Measurements from ENCODE around the gene TAL1.
A peak's percentile ranks its signal among the peaks of the same experiment; 100 is the strongest.

The TAL1 gene

GRCh38 chr1:47186267-47187185, 45.5 kb downstream of the TAL1 start:
- DNase-seq = no peak

- peak in 1 of 2 experiments; percentile 15 for DNase-seq
Observed at GRCh38 chr1:47184822-47185677, 47.0 kb downstream of the TAL1 start.

DNA sequence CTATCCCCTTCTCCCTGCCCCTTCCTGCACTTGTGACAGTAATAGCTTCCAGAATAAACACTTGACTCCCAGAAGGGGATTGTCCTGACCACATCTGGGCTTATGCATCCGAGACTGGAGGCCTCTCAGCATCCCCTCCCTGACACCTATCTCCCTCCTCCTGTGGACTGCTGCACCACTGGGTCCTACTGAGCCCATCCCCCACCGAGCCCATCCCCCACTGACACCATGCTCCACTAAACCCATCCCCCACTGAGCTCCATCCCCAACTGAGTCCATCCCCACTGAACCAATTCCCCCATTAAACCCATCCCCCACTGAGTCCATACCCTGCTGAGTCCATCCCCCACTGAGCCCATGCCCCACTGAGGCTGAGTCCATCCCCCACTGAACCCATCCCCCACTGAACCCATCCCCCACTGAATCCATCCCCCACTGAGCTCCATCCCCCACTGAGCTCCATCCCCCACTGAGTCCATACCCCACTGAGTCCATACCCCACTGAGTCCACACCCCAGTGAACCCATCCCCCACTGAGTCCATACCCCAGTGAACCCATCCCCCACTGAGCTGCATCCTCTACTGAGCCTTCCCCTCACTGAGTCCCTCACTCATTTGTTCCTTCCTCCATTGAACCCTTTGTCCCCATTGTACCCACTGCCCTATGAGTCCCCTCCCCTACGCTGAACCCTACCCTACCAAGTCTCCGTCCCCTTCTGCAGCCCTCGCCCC, 47.8 kb downstream of the TAL1 start:
- no peak for DNase-seq

DNA sequence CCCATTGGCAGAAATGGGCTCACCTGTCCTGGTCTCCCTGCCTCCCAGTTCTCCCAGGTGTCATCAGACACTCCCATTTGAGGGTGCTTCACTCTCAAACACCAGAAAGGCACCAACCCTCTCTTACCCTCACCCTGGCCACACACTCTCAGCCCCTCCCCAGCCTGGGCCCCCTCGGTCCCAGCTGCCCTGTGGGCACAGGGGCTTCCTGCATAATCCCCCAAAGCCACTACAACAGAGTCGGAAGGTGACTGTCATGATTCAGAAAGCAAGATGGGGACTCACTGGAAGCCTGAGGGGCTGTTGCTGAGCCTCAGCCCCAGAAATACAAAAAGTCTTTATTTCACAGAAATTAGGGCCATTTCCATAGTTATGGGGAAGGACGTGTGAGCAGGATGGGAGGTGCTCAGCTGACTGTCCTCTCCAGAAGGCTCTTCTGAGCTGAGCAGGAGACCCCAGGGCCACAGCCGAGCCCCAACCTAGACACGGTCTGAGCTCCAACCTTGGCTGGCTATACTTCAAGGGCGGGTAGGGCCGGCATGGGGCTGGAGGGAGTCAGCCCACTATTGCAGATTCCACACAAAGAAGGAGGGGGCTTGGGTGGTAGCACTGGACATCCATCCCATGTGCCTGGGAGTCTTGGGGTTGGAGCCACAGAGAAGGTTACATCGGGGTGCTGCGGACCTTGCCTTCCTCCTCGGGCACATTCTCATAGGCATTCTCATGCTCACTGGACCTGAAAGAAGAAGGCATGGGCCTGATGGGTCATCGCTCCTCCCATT, 48.5 kb downstream of the TAL1 start:
- DNase-seq = no peak

GRCh38 chr1:47182676-47183235, 49.3 kb downstream of the TAL1 start:
- DNase-seq = no peak

DNA sequence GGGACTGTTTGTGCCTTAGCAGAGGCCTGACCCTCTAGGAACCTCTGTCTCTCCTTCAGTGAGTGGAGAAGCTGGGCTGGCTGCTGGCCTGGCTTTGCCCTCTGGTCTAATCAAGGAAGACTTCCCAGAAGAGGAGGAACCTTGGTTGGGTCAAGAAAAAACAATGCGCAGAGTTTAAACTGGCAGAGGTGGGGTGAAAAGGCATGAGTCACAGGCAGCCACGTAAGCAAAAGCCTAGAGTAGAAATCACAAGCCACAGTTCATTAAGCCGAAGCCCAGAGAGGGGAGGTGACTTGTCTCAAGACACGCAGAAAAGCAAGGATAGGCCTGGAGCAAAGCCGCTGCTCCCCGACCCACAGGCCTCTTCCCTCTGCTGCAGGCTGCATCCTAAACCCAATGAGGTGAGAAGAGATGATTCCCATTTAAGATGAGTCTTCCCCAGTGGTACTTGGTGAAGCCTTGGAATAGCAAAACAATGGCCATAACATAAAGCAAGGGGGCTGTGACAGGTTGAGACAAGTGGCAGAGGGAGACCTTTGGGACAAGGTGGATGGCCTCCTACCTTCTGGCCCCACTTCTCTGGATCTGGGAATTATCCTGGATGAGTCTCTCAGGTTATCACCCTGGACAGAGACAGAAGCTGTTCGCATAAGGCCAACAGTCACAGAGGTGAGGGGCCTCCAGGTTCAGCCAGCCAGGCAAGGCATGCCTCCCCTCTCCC, 49.9 kb downstream of the TAL1 start:
- no peak for DNase-seq

GRCh38 chr1:47181095-47181954, 50.7 kb downstream of the TAL1 start:
- DNase-seq = peak in 1 of 2 experiments; percentile 57

GRCh38 chr1:47180603-47181094, 51.4 kb downstream of the TAL1 start:
- no peak for DNase-seq

DNA sequence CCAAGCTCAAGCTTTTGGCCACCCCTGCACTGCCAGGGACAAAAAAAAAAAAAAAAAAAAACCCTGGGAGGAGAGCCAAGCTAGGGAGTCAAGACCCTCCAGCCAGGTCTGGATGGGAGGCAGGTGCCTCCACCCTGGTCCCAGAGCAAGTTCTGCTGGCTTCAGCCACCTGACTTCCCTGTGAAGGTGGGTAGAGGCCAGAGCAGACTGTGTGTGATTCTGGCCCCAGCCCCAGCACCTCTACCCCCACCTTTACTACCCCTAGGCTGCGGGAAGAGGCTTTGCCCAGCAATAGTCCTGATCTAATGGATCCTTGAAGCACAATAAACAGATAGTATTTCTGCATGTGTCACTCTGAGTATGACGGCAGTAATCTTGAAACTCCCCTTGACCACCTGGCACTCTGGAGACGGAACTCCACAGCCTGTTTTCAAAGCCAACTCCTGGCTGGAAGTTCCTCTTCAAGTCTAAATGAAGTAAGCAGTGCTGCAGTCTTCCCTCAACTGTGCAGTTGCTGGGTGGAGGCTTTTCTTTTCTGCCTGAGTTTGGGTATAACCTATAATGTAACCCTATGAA, 51.9 kb downstream of the TAL1 start:
- peak in 1 of 2 experiments; percentile 68 for DNase-seq

DNA sequence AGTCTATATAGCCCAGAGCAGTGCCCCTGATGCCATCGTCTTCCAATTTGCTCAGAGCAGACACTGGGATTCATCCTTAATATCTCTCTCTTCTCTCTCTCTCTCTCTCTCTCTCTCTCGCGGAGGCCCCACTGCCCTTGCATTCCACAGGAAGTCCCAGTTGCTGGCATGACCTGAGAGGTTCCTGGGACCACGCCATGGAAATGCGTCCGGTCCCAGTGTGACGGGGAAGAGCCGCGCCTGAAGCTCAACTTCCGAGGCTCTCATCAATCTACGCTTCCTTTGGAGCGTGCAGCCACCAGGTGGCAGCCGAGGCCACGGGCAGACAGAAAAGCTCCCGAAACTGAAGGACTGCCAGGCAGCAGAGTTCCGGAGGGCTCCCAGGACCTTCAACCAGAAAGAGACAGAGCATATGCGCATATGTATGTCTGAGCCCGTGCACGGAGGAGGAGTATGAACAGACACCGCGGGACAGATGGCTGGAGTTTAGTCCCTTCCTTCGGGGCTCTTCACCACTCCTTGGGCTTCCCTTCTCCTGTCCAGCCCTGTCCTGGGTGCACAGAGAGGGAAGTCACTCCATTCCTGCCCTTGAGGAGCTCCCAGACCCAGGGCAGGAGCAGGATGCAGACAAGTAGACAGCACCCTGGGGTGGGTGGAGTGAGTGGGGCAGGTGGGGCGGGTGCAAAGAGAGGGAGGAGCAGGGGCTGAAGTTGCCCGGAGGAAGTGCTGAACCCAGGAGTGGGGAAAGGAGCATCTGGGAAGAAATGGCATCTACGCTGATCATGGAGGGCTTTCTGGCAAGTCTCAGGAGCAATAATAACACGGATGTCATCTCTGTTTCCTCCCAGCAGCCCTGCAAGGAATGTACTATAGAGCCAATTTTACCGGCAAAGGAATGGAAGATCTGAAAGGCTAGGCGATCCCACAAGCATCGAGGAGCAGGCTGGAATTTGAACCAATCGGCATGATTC, 52.7 kb downstream of the TAL1 start:
- DNase-seq = peak; percentile 85 to 96

DNA sequence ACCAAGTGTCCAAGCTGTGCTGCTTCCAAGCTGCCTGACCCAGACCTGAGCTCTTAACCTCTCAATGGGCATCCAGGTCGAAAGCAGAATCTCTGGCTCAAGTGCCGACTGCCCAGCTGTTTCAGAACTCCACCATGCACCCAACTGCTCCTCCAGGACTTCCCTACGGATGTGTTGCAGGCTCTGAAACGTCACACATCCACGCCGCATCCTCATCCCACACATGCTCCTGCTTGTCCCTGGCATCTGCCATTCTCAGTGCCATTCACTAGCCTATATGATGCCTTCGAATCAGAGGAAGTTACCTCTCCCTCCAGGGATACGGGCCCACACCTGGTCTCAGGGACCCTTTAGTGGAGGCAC, 53.4 kb downstream of the TAL1 start:
- peak in 1 of 2 experiments; percentile 23 for DNase-seq

- no peak for DNase-seq
Observed at GRCh38 chr1:47178020-47178419, 54.0 kb downstream of the TAL1 start.

GRCh38 chr1:47175227-47175934, 56.6 kb downstream of the TAL1 start:
- DNase-seq = peak; percentile 42 to 62

DNA sequence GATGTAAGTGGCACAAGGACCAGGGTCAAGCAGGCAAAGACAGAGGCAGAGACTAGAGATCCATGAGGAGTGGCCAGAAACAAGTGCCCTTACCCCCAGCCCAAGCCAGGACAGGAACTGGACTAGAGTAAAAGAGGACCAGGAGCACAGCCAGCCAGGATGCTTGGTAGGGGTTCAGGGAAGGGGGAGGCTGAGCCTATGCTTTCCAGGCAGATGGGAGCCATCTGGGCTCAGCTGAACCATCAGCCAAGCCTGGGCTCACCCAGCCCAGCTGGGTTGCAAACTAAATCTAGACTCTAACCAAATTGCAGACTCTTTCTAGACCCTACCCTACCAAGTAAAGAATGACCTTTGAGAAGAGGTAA, 57.4 kb downstream of the TAL1 start:
- peak in 1 of 2 experiments; percentile 20 for DNase-seq

- DNase-seq = no peak
Observed at GRCh38 chr1:47172782-47173181, 59.2 kb downstream of the TAL1 start.

All from NCI-H524 (cell line).